Testis (tissue), 3 donors: ENCODE measurements around the gene ACCSL. TPM values are rescaled to one million over a fixed set of nuclear protein-coding genes. Genes with fewer than 3 reads are reported as not detected.

ENCODE experiments used
- DNase-seq: peaks from one replicate; pipeline ENCODE4 v3.0.0-alpha.2; 2019
- H3K27ac ChIP-seq, 2 donors: fragments of 200-600 bp; sonication (generic); one replicate each; pipeline ENCODE4 v1.5.1; 2019
- H3K27me3 ChIP-seq: fragments of 200-600 bp; sonication (generic); one replicate; pipeline ENCODE4 v1.5.1; 2019
- H3K36me3 ChIP-seq: fragments of 200-600 bp; sonication (generic); one replicate; pipeline ENCODE4 v1.5.1; 2017; ENCODE audit warnings: low read depth; ENCODE audit errors: missing control alignments
- H3K4me1 ChIP-seq: fragments of 200-600 bp; sonication (generic); one replicate; pipeline ENCODE4 v1.5.1; 2019
- H3K4me3 ChIP-seq, 2 donors: fragments of 200-600 bp; sonication (generic); one replicate each; pipeline ENCODE4 v1.5.1; 2017 to 2019
- H3K9me3 ChIP-seq: fragments of 200-600 bp; sonication (generic); one replicate; pipeline ENCODE4 v1.5.1; 2017
- POLR2A ChIP-seq: fragments of 450-650 bp; IDR thresholded peaks from one replicate; pipeline ENCODE4 v1.6.1; 2017; ENCODE audit warnings: antibody characterized with exemption, mild to moderate bottlenecking, moderate library complexity
- WGBS, 2 donors: methylation state at CpG; one replicate each; pipeline ENCODE4 v1.1.5; 2018; 5-methylcytosine and 5-hydroxymethylcytosine counted together
- intact Hi-C: fragments of 100-400 bp; cut with DNase I; formaldehyde crosslinking; loops from one replicate; pipeline ENCODE4 v1.15.1; 2023; ENCODE audit warnings: low total_unique reads
- polyA plus RNA-seq: library from polyadenylated mRNA; stranded (reverse); fragments of 350-450 nt; fragmentation: Illumina TruSeq; extraction: RNeasy Lipid Tissue Mini Kit (QIAGEN cat#74804); gene quantifications from one replicate; pipeline ENCODE4 v1.2.3, GENCODE V29; 2014; ENCODE audit warnings: low read depth, low replicate concordance; ENCODE audit not compliant: insufficient read depth
- total RNA-seq, 2 donors: library from RNA; depleted of rRNA; stranded (reverse); fragments of >200 nt; gene quantifications; one replicate each; pipeline ENCODE4 v1.2.3, GENCODE V29; 2016
- TF ChIP-seq, protein P1 (sequence below), 3 experiments: fragments of 450-650 bp in 2 of 3; fragments of 200-600 bp in 1 of 3; sonication (generic) in 1 of 3; IDR thresholded peaks; one replicate each; pipeline ENCODE4 v1.5.1; 2016 to 2019; ENCODE audit warnings: antibody characterized with exemption in 3 of 3, mild to moderate bottlenecking in 2 of 3, moderate library complexity in 1 of 3

ACCSL gene
- total and polyA plus RNA-seq, 3 donors from 2014 or later: 0.25 to 0.79 (median 0.67) TPM

DNA sequence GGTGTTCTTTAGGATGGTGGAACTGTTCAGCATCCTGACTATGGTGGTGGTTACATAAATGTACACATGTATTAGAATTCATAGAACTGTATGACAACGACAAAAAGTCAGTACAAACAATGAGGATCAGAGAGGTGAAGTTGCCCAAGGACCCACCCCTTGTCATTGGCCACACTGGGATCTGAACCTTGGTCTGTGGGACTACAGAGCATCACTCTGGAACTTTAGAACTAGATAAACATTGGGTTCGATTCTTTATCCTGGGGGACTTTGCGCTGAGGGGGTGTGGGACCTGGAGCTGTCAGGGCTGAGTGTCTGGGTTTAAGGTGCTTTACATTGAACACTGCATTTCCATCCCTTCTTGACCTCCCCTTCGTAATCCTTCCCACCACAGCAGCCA lies 34.9 kb downstream of the ACCSL start:
- Histone ChIP-seq H3K9me3 (no peaks in the 10 kb centered on the region), H3K36me3 (no peaks in the 10 kb centered on the region), H3K4me3 (no peak overlapping the region), H3K27ac (no peak overlapping the region), H3K27me3 (no peaks in the 10 kb centered on the region), H3K4me1 (peaks cover 5% of the 10 kb centered on the region)
- intact Hi-C loops: no loop called here
- WGBS, 2 donors: 88 to 90% methylated on average over 4 of the region's 4 CpGs
- no peak for TF ChIP-seq POLR2A
- DNase-seq: no peak

DNA sequence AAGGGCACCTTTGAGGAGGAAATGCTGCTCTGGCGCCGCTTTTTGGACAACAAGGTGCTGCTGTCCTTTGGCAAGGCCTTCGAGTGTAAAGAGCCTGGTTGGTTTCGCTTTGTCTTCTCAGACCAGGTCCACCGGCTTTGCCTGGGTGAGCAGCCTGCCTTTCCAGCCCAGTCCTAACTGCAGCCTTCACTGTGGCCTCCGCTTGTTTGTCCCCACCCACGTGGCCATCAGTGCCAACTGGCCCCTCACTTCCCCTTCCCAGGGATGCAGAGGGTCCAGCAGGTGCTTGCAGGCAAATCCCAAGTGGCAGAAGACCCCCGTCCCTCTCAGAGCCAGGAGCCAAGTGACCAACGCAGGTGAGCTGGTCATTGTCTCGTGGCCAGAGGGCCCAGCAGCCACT lies 35.7 kb downstream of the ACCSL start:
- no peak for DNase-seq
- Histone ChIP-seq H3K4me1 (peaks cover 5% of the 10 kb centered on the region), H3K4me3 (no peak overlapping the region), H3K27ac (peak overlapping the region in 1 of 2 donors; percentile 37), H3K36me3 (no peaks in the 10 kb centered on the region), H3K9me3 (no peaks in the 10 kb centered on the region), H3K27me3 (no peaks in the 10 kb centered on the region)
- WGBS, 2 donors: 72 to 89% methylated on average over 7 to 10 of the region's 10 CpGs
- TF ChIP-seq POLR2A: no peak
- TF ChIP-seq, protein P1, sequence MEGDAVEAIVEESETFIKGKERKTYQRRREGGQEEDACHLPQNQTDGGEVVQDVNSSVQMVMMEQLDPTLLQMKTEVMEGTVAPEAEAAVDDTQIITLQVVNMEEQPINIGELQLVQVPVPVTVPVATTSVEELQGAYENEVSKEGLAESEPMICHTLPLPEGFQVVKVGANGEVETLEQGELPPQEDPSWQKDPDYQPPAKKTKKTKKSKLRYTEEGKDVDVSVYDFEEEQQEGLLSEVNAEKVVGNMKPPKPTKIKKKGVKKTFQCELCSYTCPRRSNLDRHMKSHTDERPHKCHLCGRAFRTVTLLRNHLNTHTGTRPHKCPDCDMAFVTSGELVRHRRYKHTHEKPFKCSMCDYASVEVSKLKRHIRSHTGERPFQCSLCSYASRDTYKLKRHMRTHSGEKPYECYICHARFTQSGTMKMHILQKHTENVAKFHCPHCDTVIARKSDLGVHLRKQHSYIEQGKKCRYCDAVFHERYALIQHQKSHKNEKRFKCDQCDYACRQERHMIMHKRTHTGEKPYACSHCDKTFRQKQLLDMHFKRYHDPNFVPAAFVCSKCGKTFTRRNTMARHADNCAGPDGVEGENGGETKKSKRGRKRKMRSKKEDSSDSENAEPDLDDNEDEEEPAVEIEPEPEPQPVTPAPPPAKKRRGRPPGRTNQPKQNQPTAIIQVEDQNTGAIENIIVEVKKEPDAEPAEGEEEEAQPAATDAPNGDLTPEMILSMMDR (IDR thresholded peaks at IDR 0.05): no peak
- intact Hi-C loops: no loop called here

DNA sequence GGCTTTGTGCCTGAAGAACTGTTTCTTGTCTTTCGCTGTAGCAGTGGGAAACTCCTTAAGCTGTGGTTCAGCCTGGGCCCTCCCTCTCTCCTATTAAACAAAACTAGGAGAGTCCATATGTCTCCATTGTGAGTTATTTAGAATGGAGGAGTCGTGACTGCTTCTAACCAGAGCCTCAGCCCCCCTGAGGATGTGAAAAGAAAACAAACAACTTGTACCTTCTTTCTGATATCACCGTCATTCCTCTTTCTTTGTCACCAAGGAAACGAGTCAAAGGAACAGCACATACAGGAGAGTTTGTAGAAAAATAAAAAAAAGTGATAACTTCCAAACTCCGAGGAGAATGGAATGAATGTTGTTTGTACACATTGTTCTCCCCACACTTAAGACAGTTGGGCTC lies 36.1 kb downstream of the ACCSL start:
- no peak overlapping the region for H3K4me3 ChIP-seq
- 34 to 48% methylated on average over 5 of the region's 5 CpGs for WGBS, 2 donors
- peak overlapping the region; percentile 23 to 37 for H3K27ac ChIP-seq
- intact Hi-C loops: no loop called here
- H3K9me3 ChIP-seq: no peaks in the 10 kb centered on the region
- no peaks in the 10 kb centered on the region for H3K27me3 ChIP-seq
- peaks cover 5% of the 10 kb centered on the region for H3K4me1 ChIP-seq
- H3K36me3 ChIP-seq: no peaks in the 10 kb centered on the region
- TF ChIP-seq, protein P1 (IDR thresholded peaks at IDR 0.05): no peak
- no peak for TF ChIP-seq POLR2A
- DNase-seq: no peak

DNA sequence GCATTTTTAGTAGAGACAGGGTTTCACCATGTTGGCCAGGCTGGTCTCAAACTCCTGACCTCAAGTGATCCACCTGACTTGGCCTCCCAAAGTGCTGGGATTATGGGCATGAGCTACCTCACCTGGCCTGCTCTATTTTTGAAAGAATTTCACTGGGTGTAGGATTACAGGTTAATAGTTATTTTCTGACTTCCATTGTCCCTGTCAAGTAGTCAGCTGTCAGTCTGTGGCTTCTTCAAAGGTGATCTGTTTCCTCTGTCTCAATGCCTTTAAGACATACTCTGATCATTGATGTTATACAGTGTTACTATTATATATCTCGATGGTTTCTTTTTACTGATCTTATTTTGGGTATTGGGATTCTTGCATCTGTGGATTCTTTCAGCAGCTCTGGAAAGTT lies 37.5 kb downstream of the ACCSL start:
- WGBS, 2 donors: 97 to 100% methylated on average over 1 of the region's 1 CpG
- no peak for TF ChIP-seq POLR2A
- TF ChIP-seq, protein P1 (IDR thresholded peaks at IDR 0.05): no peak

DNA sequence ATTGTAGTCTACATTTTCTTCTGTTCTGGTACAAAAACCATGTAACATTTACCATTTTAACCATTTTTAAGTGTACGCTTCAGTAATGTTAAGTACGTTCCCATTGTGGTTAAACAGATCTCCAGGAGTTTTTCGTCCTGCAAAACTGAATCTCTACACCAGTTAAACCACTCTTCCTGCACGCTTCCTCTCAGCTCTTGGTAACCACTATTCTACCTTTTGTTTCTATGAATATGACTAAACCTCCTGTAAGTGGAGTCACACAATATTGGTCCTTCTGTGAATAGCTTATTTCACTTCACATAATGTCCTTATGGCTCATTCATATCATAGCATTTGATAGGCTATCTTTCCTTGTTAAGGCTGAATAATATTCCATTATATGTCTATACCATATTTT lies 40.6 kb downstream of the ACCSL start:
- DNase-seq: no peak
- Histone ChIP-seq H3K4me1 (peaks cover 4% of the 10 kb centered on the region), H3K4me3 (no peak overlapping the region), H3K27ac (no peak overlapping the region), H3K9me3 (no peaks in the 10 kb centered on the region), H3K27me3 (no peaks in the 10 kb centered on the region), H3K36me3 (no peaks in the 10 kb centered on the region)
- intact Hi-C loops: no loop called here
- WGBS, 2 donors: 91% methylated on average over 4 of the region's 4 CpGs
- TF ChIP-seq, protein P1 (IDR thresholded peaks at IDR 0.05): no peak
- no peak for TF ChIP-seq POLR2A

More for the DNA sequence above, 37.5 kb downstream of the ACCSL start:
- H3K27ac ChIP-seq: no peak overlapping the region
- no peaks in the 10 kb centered on the region for H3K9me3 ChIP-seq
- H3K4me1 ChIP-seq: peaks cover 5% of the 10 kb centered on the region
- intact Hi-C loops: no loop called here
- H3K36me3 ChIP-seq: no peaks in the 10 kb centered on the region
- no peaks in the 10 kb centered on the region for H3K27me3 ChIP-seq
- no peak for DNase-seq
- no peak overlapping the region for H3K4me3 ChIP-seq
